Effector CD8-positive, alpha-beta T cell (primary cell): ENCODE results near the gene MAFF.

ENCODE experiments used
- DNase-seq: peaks from one replicate; lab custom pipeline; 2025; lab: John Stamatoyannopoulos, UW

MAFF gene

GRCh38 chr22:38203855-38204514 lies 2.2 kb downstream of the MAFF start:
- DNase-seq = no peak

GRCh38 chr22:38204784-38205183 lies 3.0 kb downstream of the MAFF start:
- DNase-seq = no peak

GRCh38 chr22:38205261-38206128 lies 3.7 kb downstream of the MAFF start:
- DNase-seq = no peak

- no peak for DNase-seq
Observed at GRCh38 chr22:38207898-38208432, 6.2 kb downstream of the MAFF start.

- no peak for DNase-seq
Observed at GRCh38 chr22:38208551-38208968, 6.8 kb downstream of the MAFF start.

GRCh38 chr22:38211556-38211955 lies 9.8 kb downstream of the MAFF start:
- DNase-seq = no peak

GRCh38 chr22:38212442-38212841 lies 10.6 kb downstream of the MAFF start:
- no peak for DNase-seq

GRCh38 chr22:38213319-38213989 lies 11.7 kb downstream of the MAFF start:
- no peak for DNase-seq

GRCh38 chr22:38213990-38214301 lies 12.2 kb downstream of the MAFF start:
- DNase-seq = no peak

GRCh38 chr22:38214302-38215056 lies 12.7 kb downstream of the MAFF start:
- peak; percentile 50 for DNase-seq

- no peak for DNase-seq
Observed at GRCh38 chr22:38215156-38216038, 13.6 kb downstream of the MAFF start.

- DNase-seq = no peak
Observed at GRCh38 chr22:38218661-38219622, 17.1 kb downstream of the MAFF start.

GRCh38 chr22:38219632-38220031 lies 17.8 kb downstream of the MAFF start:
- no peak for DNase-seq

- no peak for DNase-seq
Observed at GRCh38 chr22:38220163-38220562, 18.4 kb downstream of the MAFF start.

GRCh38 chr22:38220653-38221386 lies 19.0 kb downstream of the MAFF start:
- DNase-seq = no peak

GRCh38 chr22:38221407-38221806 lies 19.6 kb downstream of the MAFF start:
- no peak for DNase-seq

GRCh38 chr22:38221908-38222796 lies 20.4 kb downstream of the MAFF start:
- DNase-seq = no peak

GRCh38 chr22:38222797-38223119 lies 21.0 kb downstream of the MAFF start:
- DNase-seq = no peak
